Esophagus muscularis mucosa (tissue), 3 donors: Measurements from ENCODE around the gene SYNPO2L.

Experiments
- CTCF ChIP-seq, 3 experiments: fragments of 200-600 bp in 2 of 3; fragments of 450-650 bp in 1 of 3; sonication (generic) in 2 of 3; IDR thresholded peaks; one replicate each; pipeline ENCODE4 v1.5.1; 2017 to 2019; ENCODE audit warnings: antibody characterized with exemption in 3 of 3, mild to moderate bottlenecking in 2 of 3, moderate library complexity in 1 of 3
- POLR2A ChIP-seq: fragments of 450-650 bp; IDR thresholded peaks from one replicate; pipeline ENCODE4 v1.6.1; 2017; ENCODE audit warnings: antibody characterized with exemption, moderate library complexity, mild to moderate bottlenecking, low read depth
- POLR2AphosphoS5 ChIP-seq, 2 donors: sonication (generic); formaldehyde crosslinking; IDR thresholded peaks; one replicate each; pipeline ENCODE4 v1.6.1; 2017; ENCODE audit warnings: antibody characterized with exemption in 2 of 2

- TF ChIP-seq CTCF (IDR thresholded peaks at IDR 0.05), result no peak
- TF ChIP-seq POLR2A, result peak; percentile 41
- no peak for TF ChIP-seq POLR2AphosphoS5 (IDR thresholded peaks at IDR 0.05)
Observed at GRCh38 chr10:73655257-73655989, 406 bp downstream of the SYNPO2L start.
